ENCODE results near the gene TRA2A.
"Not testable (repeated sequence)": the region's sequence is repeated elsewhere in the genome, so short reads cannot be mapped to it uniquely, and the experiment has no call there.

Gene TRA2A

GRCh38 chr7:23531050-23531793, 559 bp downstream of the TRA2A start:
- H3K27me3 ChIP-seq (ENCODE audit: insufficient read depth, low read length, poor library complexity, severe bottlenecking) = no peaks in the 10 kb centered on the region
- H2AFZ ChIP-seq (ENCODE audit: low read length) = peak overlapping the region; percentile 98
- peaks cover 39% of the 10 kb centered on the region for H3K4me1 ChIP-seq (ENCODE audit: insufficient read depth, low read length, poor library complexity, severe bottlenecking)
- TF ChIP-seq, protein P1, sequence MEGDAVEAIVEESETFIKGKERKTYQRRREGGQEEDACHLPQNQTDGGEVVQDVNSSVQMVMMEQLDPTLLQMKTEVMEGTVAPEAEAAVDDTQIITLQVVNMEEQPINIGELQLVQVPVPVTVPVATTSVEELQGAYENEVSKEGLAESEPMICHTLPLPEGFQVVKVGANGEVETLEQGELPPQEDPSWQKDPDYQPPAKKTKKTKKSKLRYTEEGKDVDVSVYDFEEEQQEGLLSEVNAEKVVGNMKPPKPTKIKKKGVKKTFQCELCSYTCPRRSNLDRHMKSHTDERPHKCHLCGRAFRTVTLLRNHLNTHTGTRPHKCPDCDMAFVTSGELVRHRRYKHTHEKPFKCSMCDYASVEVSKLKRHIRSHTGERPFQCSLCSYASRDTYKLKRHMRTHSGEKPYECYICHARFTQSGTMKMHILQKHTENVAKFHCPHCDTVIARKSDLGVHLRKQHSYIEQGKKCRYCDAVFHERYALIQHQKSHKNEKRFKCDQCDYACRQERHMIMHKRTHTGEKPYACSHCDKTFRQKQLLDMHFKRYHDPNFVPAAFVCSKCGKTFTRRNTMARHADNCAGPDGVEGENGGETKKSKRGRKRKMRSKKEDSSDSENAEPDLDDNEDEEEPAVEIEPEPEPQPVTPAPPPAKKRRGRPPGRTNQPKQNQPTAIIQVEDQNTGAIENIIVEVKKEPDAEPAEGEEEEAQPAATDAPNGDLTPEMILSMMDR (conservative IDR thresholded peaks at IDR 0.05; ENCODE audit: low read length) = no peak
- no peak for TF ChIP-seq EZH2phosphoT487 (IDR thresholded peaks at IDR 0.05; ENCODE audit: borderline replicate concordance)
- peak overlapping the region; percentile 97 for H3K9ac ChIP-seq (ENCODE audit: low read depth, low read length, poor library complexity, severe bottlenecking)
- peaks cover 55% of the 10 kb centered on the region for H4K20me1 ChIP-seq (ENCODE audit: insufficient read depth, low read length, poor library complexity, severe bottlenecking)
- peak overlapping the region; percentile 95 for H3K4me3 ChIP-seq (ENCODE audit: low read length, poor library complexity, severe bottlenecking)
- H3K79me2 ChIP-seq (ENCODE audit: insufficient read depth, low read length) = peaks cover 61% of the 10 kb centered on the region
- no peaks in the 10 kb centered on the region for H3K9me2 ChIP-seq (replicated peaks; ENCODE audit: low read depth, low read length)
- no peaks in the 10 kb centered on the region; the same call in 1 of the 2 replicates for H3K36me3 ChIP-seq (ENCODE audit: insufficient read depth, low read length)
- no peaks in the 10 kb centered on the region for H3K9me3 ChIP-seq (ENCODE audit: insufficient read depth, low read depth, low read length)
- H3F3A ChIP-seq (ENCODE audit: low read depth) = no peaks in the 10 kb centered on the region
- peak overlapping the region; percentile 96 for H3K4me2 ChIP-seq (ENCODE audit: low read depth, low read length, poor library complexity, severe bottlenecking)

DNA sequence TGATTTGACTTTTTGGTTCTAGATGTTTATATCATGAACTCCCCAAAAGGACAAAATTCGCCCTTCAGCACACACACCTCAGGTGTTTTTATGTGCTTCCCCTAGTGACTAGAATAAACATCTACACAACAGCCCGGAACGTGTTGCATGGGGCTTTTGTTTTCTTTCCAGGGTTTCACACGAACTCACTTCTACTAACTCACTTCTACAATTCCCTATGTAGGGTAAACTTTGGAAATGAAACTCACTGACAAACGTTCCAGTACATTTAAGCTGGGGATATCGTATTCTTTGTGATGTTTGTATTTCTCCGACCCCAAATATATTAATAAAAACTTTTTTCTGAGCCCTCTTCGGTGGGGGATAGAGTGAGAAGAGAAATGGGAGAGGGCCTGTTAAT, 1.4 kb downstream of the TRA2A start:
- Histone ChIP-seq H3K9me3 (ENCODE audit: insufficient read depth, low read depth, low read length) (no peaks in the 10 kb centered on the region), H3K79me2 (ENCODE audit: insufficient read depth, low read length) (peaks cover 69% of the 10 kb centered on the region), H2AFZ (ENCODE audit: low read length) (no peak overlapping the region), H3F3A (ENCODE audit: low read depth) (no peaks in the 10 kb centered on the region), H4K20me1 (ENCODE audit: insufficient read depth, low read length, poor library complexity, severe bottlenecking) (peaks cover 63% of the 10 kb centered on the region), H3K36me3 (ENCODE audit: insufficient read depth, low read length) (no peaks in the 10 kb centered on the region; the same call in 1 of the 2 replicates), H3K27me3 (ENCODE audit: insufficient read depth, low read length, poor library complexity, severe bottlenecking) (no peaks in the 10 kb centered on the region), H3K4me2 (ENCODE audit: low read depth, low read length, poor library complexity, severe bottlenecking) (peak overlapping the region; percentile 96), H3K9me2 (replicated peaks; ENCODE audit: low read depth, low read length) (no peaks in the 10 kb centered on the region), H3K4me3 (ENCODE audit: low read length, poor library complexity, severe bottlenecking) (peak overlapping the region; percentile 95), H3K4me1 (ENCODE audit: insufficient read depth, low read length, poor library complexity, severe bottlenecking) (peaks cover 45% of the 10 kb centered on the region), H3K9ac (ENCODE audit: low read depth, low read length, poor library complexity, severe bottlenecking) (peak overlapping the region; percentile 97)
- TF ChIP-seq, protein P1 (conservative IDR thresholded peaks at IDR 0.05; ENCODE audit: low read length) = peak; percentile 22; the same call in 1 of the 2 replicates
- no peak for TF ChIP-seq EZH2phosphoT487 (IDR thresholded peaks at IDR 0.05; ENCODE audit: borderline replicate concordance)

GRCh38 chr7:23529262-23529859, 2.4 kb downstream of the TRA2A start:
- TF ChIP-seq, protein P1 (conservative IDR thresholded peaks at IDR 0.05; ENCODE audit: low read length) = no peak
- no peak for TF ChIP-seq EZH2phosphoT487 (IDR thresholded peaks at IDR 0.05; ENCODE audit: borderline replicate concordance)
- Histone ChIP-seq H3K9me2 (replicated peaks; ENCODE audit: low read depth, low read length) (no peaks in the 10 kb centered on the region), H3K4me3 (ENCODE audit: low read length, poor library complexity, severe bottlenecking) (peak overlapping the region; percentile 95), H3K4me1 (ENCODE audit: insufficient read depth, low read length, poor library complexity, severe bottlenecking) (peaks cover 55% of the 10 kb centered on the region), H3K9me3 (ENCODE audit: insufficient read depth, low read depth, low read length) (no peaks in the 10 kb centered on the region), H3K79me2 (ENCODE audit: insufficient read depth, low read length) (peaks cover 79% of the 10 kb centered on the region), H3K4me2 (ENCODE audit: low read depth, low read length, poor library complexity, severe bottlenecking) (peak overlapping the region; percentile 96), H3K9ac (ENCODE audit: low read depth, low read length, poor library complexity, severe bottlenecking) (peak overlapping the region; percentile 97), H3F3A (ENCODE audit: low read depth) (no peaks in the 10 kb centered on the region), H2AFZ (ENCODE audit: low read length) (no peak overlapping the region), H4K20me1 (ENCODE audit: insufficient read depth, low read length, poor library complexity, severe bottlenecking) (peaks cover 73% of the 10 kb centered on the region), H3K36me3 (ENCODE audit: insufficient read depth, low read length) (no peaks in the 10 kb centered on the region; the same call in 1 of the 2 replicates), H3K27me3 (ENCODE audit: insufficient read depth, low read length, poor library complexity, severe bottlenecking) (no peaks in the 10 kb centered on the region)

DNA sequence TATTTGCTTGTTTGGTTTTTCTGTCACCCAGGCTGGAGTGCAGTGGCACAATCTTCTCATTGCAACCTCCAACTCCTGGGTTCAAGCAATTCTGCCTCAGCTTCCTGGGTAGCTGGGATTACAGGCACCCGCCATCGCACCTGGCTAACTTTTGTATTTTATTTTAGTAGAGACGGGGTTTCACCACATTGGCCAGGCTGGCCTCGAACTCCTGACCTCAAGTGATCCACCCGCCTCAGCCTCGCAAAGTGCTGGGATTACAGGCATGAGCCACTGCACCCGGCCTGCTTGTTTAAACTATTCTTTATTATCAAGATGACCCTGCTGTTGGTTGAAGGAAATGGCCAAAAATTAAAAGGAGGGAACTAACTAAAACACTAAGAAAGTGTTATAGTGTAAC, 6.2 kb downstream of the TRA2A start:
- H3K27me3 ChIP-seq (ENCODE audit: insufficient read depth, low read length, poor library complexity, severe bottlenecking); H3K9me2 ChIP-seq (replicated peaks; ENCODE audit: low read depth, low read length); H3K9me3 ChIP-seq (ENCODE audit: insufficient read depth, low read depth, low read length); H3K9ac ChIP-seq (ENCODE audit: low read depth, low read length, poor library complexity, severe bottlenecking); H3F3A ChIP-seq (ENCODE audit: low read depth); H2AFZ ChIP-seq (ENCODE audit: low read length): not testable (repeated sequence)
- Histone ChIP-seq H3K4me1 (ENCODE audit: insufficient read depth, low read length, poor library complexity, severe bottlenecking) (peaks cover 77% of the 10 kb centered on the region), H3K4me3 (ENCODE audit: low read length, poor library complexity, severe bottlenecking) (peak overlapping the region; percentile 95), H3K36me3 (ENCODE audit: insufficient read depth, low read length) (peaks cover 17% of the 10 kb centered on the region), H4K20me1 (ENCODE audit: insufficient read depth, low read length, poor library complexity, severe bottlenecking) (peaks cover 100% of the 10 kb centered on the region), H3K4me2 (ENCODE audit: low read depth, low read length, poor library complexity, severe bottlenecking) (peak overlapping the region; percentile 96), H3K79me2 (ENCODE audit: insufficient read depth, low read length) (peaks cover 100% of the 10 kb centered on the region)
